Measurements from ENCODE around the gene KRTAP19-6. TPM values are rescaled to one million over a fixed set of nuclear protein-coding genes. Genes with fewer than 3 reads are reported as not detected.

KRTAP19-6 gene
- not detected in 2 replicates for total RNA-seq

GRCh38 chr21:30541764-30542163 lies at the start of gene KRTAP19-6:
TSS of gene KRTAP19-6 (minus strand) at chr21:30541864. CDS start at chr21:30541833, 31 bp downstream.

GRCh38 chr21:30590297-30590696 lies 48.6 kb upstream of the KRTAP19-6 start, which contains the start of gene KRTAP22-2:
TSS of gene KRTAP22-2 (minus strand) at chr21:30590397.

GRCh38 chr21:30561264-30561895 lies 19.7 kb upstream of the KRTAP19-6 start, which contains the start of gene KRTAP19-7:
TSS of gene KRTAP19-7 (minus strand) at chr21:30561314. CDS start at chr21:30561289, 25 bp downstream.

GRCh38 chr21:30502041-30502440 lies 39.6 kb downstream of the KRTAP19-6 start, which contains the start of gene KRTAP19-5:
TSS of gene KRTAP19-5 (minus strand) at chr21:30502141. CDS start at chr21:30502090, 51 bp downstream.

GRCh38 chr21:30497065-30497464 lies 44.6 kb downstream of the KRTAP19-6 start, which contains the start of gene KRTAP19-4:
TSS of gene KRTAP19-4 (minus strand) at chr21:30497165. CDS start at chr21:30497110, 55 bp downstream.

GRCh38 chr21:30491963-30492428 lies 49.7 kb downstream of the KRTAP19-6 start, which contains the start of gene KRTAP19-3:
TSS of gene KRTAP19-3 (minus strand) at chr21:30492013. CDS start at chr21:30491957, 56 bp downstream.

Other genes starting within 250 kb of the KRTAP19-6 start
- not detected in 2 replicates for gene KRTAP26-1, start 221.5 kb downstream of the KRTAP19-6 start, total RNA-seq
- not detected in 2 replicates for gene KRTAP27-1, start 204.2 kb downstream of the KRTAP19-6 start, total RNA-seq
- not detected in 2 replicates for gene KRTAP23-1, start 193.3 kb downstream of the KRTAP19-6 start, total RNA-seq
- gene KRTAP13-2, start 169.6 kb downstream of the KRTAP19-6 start, total RNA-seq = not detected in 2 replicates
- not detected in 2 replicates for gene KRTAP13-1, start 145.8 kb downstream of the KRTAP19-6 start, total RNA-seq
- gene KRTAP13-3, start 115.9 kb downstream of the KRTAP19-6 start, total RNA-seq = not detected in 2 replicates
- not detected in 2 replicates for gene KRTAP13-4, start 111.6 kb downstream of the KRTAP19-6 start, total RNA-seq
- not detected in 2 replicates for gene KRTAP15-1, start 101.6 kb downstream of the KRTAP19-6 start, total RNA-seq
- not detected in 2 replicates for gene KRTAP19-1, start 61.5 kb downstream of the KRTAP19-6 start, total RNA-seq
- not detected in 2 replicates for gene KRTAP19-2, start 54.4 kb downstream of the KRTAP19-6 start, total RNA-seq
- gene KRTAP19-3, start 49.9 kb downstream of the KRTAP19-6 start, total RNA-seq = not detected in 2 replicates
- not detected in 2 replicates for gene KRTAP19-4, start 44.7 kb downstream of the KRTAP19-6 start, total RNA-seq
- not detected in 2 replicates for gene KRTAP19-5, start 39.7 kb downstream of the KRTAP19-6 start, total RNA-seq
- not detected in 2 replicates for gene KRTAP19-7, start 19.4 kb upstream of the KRTAP19-6 start, total RNA-seq
- gene KRTAP22-2, start 48.5 kb upstream of the KRTAP19-6 start, total RNA-seq = not detected in 2 replicates
- gene KRTAP6-3, start 50.6 kb upstream of the KRTAP19-6 start, total RNA-seq = not detected in 2 replicates
- gene KRTAP6-2, start 57.0 kb upstream of the KRTAP19-6 start, total RNA-seq = not detected in 2 replicates
- gene KRTAP22-1, start 59.2 kb upstream of the KRTAP19-6 start, total RNA-seq = not detected in 2 replicates
- gene KRTAP6-1, start 72.1 kb upstream of the KRTAP19-6 start, total RNA-seq = not detected in 2 replicates
- gene KRTAP20-1, start 74.6 kb upstream of the KRTAP19-6 start, total RNA-seq = not detected in 2 replicates
- gene KRTAP20-4, start 78.8 kb upstream of the KRTAP19-6 start, total RNA-seq = not detected in 2 replicates
- not detected in 2 replicates for gene KRTAP20-2, start 93.3 kb upstream of the KRTAP19-6 start, total RNA-seq
- not detected in 2 replicates for gene KRTAP20-3, start 101.0 kb upstream of the KRTAP19-6 start, total RNA-seq
- not detected in 2 replicates for gene KRTAP21-3, start 176.9 kb upstream of the KRTAP19-6 start, total RNA-seq
- not detected in 2 replicates for gene KRTAP21-2, start 205.4 kb upstream of the KRTAP19-6 start, total RNA-seq
- gene KRTAP21-1, start 213.6 kb upstream of the KRTAP19-6 start, total RNA-seq = not detected in 2 replicates